KG1 (cell line): ENCODE measurements around the gene POLR2A.
"Not testable (repeated sequence)": the region's sequence is repeated elsewhere in the genome, so short reads cannot be mapped to it uniquely, and the experiment has no call there.

ENCODE experiments used
- DNase-seq: peaks from one replicate; lab custom pipeline; 2025; lab: John Stamatoyannopoulos, UW

Gene POLR2A

GRCh38 chr17:7479213-7480088 lies 4.7 kb upstream of the POLR2A start, which contains the start of gene ZBTB4:
Gene ZBTB4 (minus strand): TSS chr17:7479631. CDS start chr17:7466801, 12,830 bp downstream.
- no peak for DNase-seq

- DNase-seq, result no peak
These were observed 4.1 kb upstream of the POLR2A start for GRCh38 chr17:7480089-7480384.

- not testable (repeated sequence) for DNase-seq
These were observed 2.9 kb upstream of the POLR2A start, which contains the start of gene SLC35G6 for GRCh38 chr17:7481275-7481674. Gene SLC35G6 (plus strand): TSS chr17:7481446. CDS start chr17:7481517, 71 bp downstream.

GRCh38 chr17:7481842-7482741 lies 2.1 kb upstream of the POLR2A start:
- DNase-seq, result not testable (repeated sequence)

GRCh38 chr17:7482742-7483088 lies 1.5 kb upstream of the POLR2A start:
- not testable (repeated sequence) for DNase-seq

GRCh38 chr17:7483255-7484066 lies 705 bp upstream of the POLR2A start:
- peak; percentile 84 for DNase-seq

GRCh38 chr17:7484919-7485377 lies 782 bp downstream of the POLR2A start:
- DNase-seq, result no peak

- no peak for DNase-seq
These were observed 2.0 kb downstream of the POLR2A start for GRCh38 chr17:7486181-7486580.

- no peak for DNase-seq
These were observed 6.0 kb downstream of the POLR2A start for GRCh38 chr17:7490144-7490543.

GRCh38 chr17:7491583-7491982 lies 7.4 kb downstream of the POLR2A start:
- no peak for DNase-seq

- DNase-seq, result no peak
These were observed 9.8 kb downstream of the POLR2A start for GRCh38 chr17:7493941-7494340.

GRCh38 chr17:7495906-7496434 lies 11.8 kb downstream of the POLR2A start:
- DNase-seq, result no peak

- no peak for DNase-seq
These were observed 12.5 kb downstream of the POLR2A start for GRCh38 chr17:7496470-7497183.

- DNase-seq, result no peak
These were observed 13.1 kb downstream of the POLR2A start for GRCh38 chr17:7497228-7497627.

- DNase-seq, result no peak
These were observed 13.5 kb downstream of the POLR2A start for GRCh38 chr17:7497636-7498035.

GRCh38 chr17:7499161-7499560 lies 15.0 kb downstream of the POLR2A start:
- no peak for DNase-seq

- no peak for DNase-seq
These were observed 17.6 kb downstream of the POLR2A start for GRCh38 chr17:7501729-7502128.

GRCh38 chr17:7502171-7502847 lies 18.1 kb downstream of the POLR2A start:
- no peak for DNase-seq

GRCh38 chr17:7502987-7503386 lies 18.8 kb downstream of the POLR2A start:
- DNase-seq, result no peak

- no peak for DNase-seq
These were observed 19.4 kb downstream of the POLR2A start for GRCh38 chr17:7503521-7503920.
